HG03469 (cell line): ENCODE data around the gene HAPLN2.

Source experiments
- ATAC-seq: cut with Tn5 transposase; IDR thresholded peaks from one replicate; pipeline ENCODE4 v1.9.1; 2021; ENCODE audit warnings: mild to moderate bottlenecking, moderate library complexity, moderate number of reproducible peaks; ENCODE audit not compliant: unreplicated experiment

Gene HAPLN2

DNA sequence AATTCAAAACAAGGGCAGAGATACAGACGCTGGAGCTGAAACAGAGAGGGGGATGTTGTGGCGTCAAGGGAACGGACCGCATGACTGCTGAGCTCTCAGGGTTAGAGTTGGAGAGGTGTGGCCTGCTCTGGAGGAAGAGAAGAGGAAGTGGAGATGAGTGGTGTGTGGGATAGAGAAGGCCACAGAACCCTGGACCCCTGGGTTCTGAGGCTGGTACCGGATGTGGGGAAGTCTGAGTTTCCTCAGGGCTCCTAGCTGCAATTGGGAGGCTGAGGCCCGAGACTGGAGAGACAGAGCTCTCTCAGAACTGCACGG is 24.5 kb downstream of the HAPLN2 start:
- ATAC-seq = no peak

DNA sequence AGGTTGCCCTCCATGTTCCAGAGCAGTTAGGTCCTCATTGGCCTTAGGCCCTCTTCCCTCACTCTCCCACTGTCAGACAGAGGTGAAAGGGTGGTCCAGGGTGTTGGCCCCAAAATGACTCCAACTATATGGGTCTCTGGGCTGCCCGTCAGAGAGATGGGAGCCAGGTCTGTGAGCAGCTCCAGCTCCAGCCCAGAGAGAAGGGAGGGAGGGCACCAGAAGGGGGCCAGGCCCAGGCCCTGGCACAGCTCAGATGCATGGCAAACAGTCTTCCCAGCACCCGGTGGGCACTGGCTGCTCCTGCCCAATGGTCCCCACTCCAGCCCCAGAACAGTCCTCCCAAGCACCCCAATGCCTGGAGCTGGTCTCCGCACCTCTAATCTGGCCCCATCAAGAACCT is 24.9 kb downstream of the HAPLN2 start:
- no peak for ATAC-seq

DNA sequence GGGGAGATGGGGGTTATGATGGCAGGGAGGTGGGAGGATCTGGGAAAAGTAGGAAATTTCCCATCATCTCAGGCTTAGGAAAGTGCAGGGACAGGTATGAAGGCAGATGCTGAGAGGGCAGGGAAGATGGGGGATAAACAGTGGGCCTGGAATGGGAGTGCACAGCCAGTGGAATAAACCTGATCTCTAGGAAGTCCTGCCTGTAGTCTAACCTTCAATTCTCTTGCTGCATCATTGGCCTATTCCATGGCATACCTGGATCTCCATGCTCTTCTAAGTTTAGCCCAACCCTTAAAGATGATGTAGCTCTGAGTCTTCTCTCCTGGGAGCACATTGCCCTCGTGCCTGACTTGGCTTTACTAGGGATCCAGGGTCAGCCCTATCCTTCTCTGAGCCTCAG is 25.4 kb downstream of the HAPLN2 start:
- ATAC-seq = no peak

DNA sequence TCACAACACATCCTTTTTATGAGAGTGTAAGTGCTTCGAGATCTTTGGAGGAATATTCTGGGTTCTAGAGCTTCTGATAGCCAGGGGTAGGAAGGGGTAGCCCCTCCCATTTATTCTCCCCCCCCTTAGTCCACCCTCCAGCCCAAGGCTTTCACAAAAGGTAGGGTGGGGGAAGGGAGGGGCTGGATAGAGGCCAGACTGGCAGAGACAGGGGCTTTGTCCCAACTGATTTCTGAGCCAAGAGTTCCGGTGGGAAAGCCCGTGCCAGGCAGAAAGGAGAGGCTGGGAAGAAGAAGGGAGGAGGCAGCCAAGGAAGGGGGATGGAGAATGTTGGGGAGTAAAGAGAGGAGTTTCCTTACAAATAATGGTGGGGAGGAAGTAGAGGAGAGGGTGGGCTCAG is 25.8 kb downstream of the HAPLN2 start:
- no peak for ATAC-seq

DNA sequence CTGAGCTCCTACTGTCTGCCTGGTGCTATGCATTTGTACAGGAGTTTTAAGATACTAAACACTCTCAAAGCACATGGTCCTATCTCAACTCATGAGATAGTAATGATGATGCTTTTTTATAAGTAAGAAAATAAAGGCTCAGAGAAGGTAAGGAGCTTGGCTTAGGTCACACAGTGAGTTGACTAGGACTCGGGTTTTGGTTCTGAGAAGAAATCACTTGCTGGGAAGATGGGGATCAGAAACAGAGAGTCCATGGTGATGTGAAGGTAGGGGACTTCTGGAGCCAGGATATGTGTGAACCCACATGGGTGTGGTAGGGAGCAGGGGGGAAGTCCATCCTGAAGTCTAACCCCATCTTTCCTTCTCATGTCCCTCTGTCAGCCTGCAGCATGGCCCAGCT is 26.5 kb downstream of the HAPLN2 start:
- ATAC-seq = no peak

DNA sequence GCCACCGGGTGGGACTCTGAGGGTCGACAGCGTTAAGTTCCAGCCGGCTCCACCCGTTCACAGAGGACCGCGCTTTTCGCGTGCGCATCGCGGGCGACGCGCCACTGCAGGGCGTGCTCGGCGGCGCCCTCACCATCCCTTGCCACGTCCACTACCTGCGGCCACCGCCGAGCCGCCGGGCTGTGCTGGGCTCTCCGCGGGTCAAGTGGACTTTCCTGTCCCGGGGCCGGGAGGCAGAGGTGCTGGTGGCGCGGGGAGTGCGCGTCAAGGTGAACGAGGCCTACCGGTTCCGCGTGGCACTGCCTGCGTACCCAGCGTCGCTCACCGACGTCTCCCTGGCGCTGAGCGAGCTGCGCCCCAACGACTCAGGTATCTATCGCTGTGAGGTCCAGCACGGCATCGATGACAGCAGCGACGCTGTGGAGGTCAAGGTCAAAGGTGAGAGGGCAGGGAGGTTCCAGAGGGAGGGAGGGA is 27.6 kb downstream of the HAPLN2 start:
- ATAC-seq = no peak

DNA sequence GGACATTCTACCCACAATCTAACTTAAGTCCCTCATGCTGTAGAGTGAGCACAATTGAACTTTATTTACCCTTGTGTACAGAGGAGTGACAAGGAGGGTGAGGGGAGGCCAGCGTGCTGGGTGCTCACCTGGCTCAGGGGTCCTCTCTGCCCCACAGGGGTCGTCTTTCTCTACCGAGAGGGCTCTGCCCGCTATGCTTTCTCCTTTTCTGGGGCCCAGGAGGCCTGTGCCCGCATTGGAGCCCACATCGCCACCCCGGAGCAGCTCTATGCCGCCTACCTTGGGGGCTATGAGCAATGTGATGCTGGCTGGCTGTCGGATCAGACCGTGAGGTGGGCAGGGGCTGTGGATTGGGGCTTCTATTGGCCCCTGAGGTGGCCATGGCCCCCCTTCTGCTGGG is 28.1 kb downstream of the HAPLN2 start:
- no peak for ATAC-seq

DNA sequence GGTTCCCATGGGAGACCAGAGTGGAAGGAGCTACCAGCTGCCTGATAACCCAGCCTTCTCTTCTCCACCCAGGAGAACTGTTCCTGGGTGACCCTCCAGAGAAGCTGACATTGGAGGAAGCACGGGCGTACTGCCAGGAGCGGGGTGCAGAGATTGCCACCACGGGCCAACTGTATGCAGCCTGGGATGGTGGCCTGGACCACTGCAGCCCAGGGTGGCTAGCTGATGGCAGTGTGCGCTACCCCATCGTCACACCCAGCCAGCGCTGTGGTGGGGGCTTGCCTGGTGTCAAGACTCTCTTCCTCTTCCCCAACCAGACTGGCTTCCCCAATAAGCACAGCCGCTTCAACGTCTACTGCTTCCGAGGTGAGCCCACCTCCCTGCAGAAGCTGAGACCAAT is 29.3 kb downstream of the HAPLN2 start:
- no peak for ATAC-seq

DNA sequence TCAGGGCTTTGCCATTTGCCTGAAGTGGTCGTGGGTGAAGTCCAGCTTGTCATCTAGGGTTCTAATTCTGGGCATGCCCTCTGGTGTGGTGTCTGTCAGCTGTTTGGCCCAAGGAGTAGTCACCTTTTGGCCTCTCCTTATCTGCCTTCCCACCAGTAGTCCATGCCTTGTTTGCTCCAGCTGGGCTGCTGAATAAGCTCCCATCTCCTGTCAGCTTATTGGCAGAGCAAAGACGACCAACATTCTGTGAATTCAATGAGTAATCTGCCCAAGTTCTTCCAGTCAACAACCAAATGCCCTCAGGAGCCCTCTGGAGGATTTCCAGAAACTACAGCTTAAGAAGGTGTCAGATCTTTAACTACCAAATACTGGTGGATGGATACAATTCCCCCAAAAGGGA is 29.7 kb downstream of the HAPLN2 start:
- no peak for ATAC-seq

DNA sequence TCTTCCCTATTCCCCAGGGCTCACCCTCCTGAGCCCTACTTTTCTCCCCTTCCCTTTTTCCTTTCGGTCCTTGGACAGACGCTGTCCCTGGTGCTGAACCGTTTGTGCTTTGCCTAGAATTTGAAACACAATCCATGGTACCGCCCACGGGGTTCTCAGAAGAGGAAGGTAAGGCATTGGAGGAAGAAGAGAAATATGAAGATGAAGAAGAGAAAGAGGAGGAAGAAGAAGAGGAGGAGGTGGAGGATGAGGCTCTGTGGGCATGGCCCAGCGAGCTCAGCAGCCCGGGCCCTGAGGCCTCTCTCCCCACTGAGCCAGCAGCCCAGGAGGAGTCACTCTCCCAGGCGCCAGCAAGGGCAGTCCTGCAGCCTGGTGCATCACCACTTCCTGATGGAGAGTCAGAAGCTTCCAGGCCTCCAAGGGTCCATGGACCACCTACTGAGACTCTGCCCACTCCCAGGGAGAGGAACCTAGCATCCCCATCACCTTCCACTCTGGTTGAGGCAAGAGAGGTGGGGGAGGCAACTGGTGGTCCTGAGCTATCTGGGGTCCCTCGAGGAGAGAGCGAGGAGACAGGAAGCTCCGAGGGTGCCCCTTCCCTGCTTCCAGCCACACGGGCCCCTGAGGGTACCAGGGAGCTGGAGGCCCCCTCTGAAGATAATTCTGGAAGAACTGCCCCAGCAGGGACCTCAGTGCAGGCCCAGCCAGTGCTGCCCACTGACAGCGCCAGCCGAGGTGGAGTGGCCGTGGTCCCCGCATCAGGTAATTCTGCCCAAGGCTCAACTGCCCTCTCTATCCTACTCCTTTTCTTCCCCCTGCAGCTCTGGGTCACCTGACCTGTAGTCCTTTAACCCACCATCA is 33.1 kb downstream of the HAPLN2 start:
- no peak for ATAC-seq

DNA sequence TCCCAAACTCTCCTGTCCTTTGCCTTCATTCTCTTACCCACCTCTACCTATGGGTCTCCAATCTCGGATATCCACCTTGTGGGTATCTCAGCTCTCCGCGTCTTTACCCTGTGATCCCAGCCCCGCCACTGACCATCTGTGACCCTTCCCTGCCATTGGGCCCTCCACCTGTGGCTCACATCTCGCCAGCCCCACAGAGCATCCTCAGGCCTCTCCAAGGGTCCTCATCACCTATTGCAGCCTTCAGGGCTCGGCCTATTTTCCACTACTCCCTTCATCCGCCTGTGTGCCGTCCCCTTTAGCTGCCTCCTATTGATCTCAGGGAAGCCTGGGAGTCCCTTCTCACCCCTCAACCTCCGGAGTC is 33.8 kb downstream of the HAPLN2 start:
- ATAC-seq = no peak

DNA sequence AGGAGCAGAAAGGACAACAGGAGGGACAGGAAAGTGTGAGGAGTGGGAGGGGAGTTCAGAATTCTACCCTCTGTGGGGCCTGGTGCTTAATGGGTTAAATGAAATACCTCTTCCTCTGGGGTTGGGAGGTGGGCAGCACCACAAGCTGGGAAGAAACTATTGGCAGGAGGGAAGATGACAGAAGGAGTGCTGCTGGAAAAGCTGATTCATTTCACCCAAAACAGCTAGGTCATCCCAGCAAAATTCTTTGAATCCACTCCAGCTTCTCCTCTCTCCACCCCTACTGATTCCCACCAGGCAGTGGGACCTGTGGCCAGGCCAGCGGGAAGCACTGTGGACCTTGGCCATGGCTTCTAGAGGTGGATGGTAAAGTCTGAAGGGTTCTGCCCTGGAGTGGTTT is 35.5 kb downstream of the HAPLN2 start:
- ATAC-seq = no peak

DNA sequence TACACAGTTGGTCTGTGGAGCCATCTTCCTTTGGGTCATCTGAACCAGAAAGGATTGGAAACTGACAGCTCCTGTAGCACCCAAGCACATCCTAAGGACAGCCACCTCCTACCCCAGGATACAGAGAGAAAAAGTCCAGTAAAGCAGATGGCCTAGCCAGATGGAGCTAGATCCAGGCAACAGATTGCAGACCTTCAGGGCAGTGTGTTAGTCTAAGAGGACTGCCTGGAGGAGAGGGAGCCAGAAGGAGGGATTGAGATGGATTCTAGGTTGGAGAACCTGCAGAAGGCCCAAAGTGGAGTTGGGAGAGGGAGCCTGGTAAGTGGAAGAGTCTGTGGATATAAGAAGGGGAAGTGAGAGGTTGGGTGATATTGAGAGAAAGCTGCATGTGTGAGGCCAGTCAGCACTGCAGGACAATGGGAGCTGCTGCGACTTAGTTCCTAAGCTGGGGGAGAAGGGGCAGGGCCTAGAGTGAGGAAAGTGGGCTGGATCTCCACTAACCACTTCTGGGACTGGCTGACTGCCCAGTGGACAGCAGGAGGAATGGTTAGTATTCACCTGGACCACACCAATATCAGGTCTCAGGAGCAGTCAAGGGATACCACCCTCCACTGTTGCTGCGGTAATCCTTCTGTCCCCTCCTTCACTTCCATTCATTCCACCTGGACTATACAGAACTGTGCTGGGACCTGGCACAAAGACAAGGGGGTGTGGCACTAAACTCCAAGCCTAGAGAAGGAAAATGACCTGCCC is 36.1 kb downstream of the HAPLN2 start:
- ATAC-seq = no peak

DNA sequence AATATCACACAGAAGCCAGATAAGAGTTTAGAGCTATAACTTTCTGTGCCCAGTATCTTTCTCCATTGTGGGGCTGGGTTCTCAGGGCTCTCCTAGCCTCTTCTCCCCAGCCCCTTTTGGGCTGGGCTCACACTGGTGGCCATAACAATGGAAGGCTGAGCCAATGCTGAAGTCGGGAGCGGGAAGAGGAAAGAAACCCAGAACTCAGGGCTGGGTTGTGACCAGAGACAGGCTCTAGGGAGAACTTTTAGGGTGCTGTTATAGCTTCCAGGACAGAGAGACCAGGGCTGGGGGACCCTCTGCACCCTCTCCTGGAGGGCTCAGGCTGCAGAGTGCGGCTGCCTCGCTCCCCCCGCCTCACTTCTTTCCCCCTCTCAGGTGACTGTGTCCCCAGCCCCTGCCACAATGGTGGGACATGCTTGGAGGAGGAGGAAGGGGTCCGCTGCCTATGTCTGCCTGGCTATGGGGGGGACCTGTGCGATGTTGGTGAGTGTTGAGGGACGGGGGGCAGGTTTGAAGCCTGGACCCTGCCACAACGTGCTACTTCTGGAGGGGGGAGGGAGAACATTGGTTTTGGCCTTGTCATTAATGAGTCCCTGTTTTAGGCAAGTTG is 36.8 kb downstream of the HAPLN2 start:
- ATAC-seq = no peak

DNA sequence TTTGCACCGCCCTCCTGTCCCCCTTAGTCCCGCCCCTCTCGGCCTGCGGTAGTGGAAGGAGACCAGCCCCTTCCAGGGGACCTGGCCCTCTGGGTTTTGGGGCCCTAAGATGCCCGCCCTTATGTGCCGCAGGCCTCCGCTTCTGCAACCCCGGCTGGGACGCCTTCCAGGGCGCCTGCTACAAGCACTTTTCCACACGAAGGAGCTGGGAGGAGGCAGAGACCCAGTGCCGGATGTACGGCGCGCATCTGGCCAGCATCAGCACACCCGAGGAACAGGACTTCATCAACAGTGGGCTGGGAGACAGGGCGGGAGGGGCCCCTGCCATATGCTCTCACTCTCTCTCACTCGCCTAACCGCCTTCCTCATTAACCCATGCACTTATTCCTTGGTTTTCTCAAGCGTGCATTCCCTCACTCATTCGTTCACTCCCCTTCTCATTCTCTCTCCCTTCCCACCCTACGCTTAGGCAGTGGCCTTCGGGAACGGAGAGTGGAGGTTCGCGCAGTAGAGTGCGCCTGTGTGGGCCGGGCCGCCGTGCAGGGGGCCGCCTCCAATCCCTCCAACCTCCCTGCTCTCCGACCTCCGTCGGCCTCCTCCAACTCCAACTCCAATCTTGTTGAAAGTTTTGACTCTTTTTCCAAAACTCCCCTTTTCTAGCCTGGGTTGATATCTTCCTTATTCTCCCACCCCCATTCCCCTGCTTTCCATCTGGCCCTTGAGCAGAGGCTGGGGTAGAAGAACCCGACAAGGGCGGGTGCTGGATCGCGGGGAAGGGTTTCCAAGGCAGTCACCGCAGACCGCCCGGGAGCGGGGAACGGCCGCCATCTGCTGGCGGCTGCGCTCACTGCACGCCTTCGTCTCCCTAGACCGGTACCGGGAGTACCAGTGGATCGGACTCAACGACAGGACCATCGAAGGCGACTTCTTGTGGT is 37.9 kb downstream of the HAPLN2 start:
- ATAC-seq = no peak

DNA sequence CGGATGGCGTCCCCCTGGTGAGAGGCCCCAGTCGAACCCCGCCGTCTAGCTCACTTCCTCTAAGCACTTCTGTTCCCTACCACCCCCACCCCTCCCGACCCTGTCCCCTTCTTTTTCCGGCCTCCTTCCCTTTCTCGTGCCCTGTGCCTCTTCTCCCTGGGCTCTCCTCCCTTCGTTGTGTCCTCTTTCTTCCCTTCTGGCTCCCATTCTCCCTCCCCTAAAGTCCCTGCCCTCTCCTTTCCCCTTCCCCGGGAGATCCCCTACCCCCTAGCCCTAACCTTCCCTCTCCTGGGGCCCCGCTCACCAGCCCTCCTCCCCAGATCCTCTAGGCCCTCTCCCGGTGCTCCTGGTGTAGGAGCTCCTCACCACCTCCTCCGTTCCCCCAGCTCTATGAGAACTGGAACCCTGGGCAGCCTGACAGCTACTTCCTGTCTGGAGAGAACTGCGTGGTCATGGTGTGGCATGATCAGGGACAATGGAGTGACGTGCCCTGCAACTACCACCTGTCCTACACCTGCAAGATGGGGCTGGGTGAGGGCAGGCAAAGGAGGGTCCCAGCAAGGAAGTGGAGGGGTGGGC is 38.6 kb downstream of the HAPLN2 start:
- ATAC-seq = no peak

DNA sequence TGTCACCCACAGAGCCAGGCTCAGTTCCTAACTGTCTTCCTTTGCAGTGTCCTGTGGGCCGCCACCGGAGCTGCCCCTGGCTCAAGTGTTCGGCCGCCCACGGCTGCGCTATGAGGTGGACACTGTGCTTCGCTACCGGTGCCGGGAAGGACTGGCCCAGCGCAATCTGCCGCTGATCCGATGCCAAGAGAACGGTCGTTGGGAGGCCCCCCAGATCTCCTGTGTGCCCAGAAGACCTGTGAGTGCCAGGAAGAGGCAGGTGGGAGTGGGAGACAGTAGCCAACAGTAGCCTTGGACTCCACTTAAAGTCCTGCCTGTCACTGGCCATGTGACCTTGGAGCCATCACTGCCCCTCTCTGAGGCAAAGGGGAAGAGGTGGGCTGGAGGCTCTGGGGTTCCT is 39.3 kb downstream of the HAPLN2 start:
- ATAC-seq = no peak

DNA sequence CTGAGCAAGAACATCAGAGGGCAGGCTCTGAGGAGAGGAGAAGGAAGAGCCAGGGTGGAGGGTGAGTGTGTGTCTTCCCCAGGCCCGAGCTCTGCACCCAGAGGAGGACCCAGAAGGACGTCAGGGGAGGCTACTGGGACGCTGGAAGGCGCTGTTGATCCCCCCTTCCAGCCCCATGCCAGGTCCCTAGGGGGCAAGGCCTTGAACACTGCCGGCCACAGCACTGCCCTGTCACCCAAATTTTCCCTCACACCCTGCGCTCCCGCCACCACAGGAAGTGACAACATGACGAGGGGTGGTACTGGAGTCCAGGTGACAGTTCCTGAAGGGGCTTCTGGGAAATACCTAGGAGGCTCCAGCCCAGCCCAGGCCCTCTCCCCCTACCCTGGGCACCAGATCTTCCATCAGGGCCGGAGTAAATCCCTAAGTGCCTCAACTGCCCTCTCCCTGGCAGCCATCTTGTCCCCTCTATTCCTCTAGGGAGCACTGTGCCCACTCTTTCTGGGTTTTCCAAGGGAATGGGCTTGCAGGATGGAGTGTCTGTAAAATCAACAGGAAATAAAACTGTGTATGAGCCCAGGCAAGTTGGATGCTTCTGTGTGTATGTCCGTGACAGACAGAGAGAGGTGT is 39.8 kb downstream of the HAPLN2 start:
- no peak for ATAC-seq

DNA sequence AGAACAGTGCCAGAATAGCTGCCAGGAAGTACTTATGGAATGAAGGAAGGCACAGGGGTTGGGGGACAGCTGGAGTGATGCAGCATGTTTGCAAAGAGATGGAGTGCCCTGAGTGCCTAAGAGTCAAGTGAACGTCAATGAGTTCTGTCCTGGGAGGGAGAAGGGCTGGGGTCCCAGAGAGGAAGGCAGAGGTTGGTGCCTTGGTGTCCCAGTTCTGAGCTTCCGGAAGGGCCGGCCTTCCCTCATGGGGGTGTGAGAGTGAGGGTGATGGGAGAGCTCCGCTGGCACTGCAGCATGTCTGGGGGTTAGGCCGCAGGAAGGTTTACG is 40.4 kb downstream of the HAPLN2 start:
- ATAC-seq = no peak
